ENCODE data around the gene ZG16B. TPM values are rescaled to one million over a fixed set of nuclear protein-coding genes. Genes with fewer than 3 reads are reported as not detected.

ZG16B gene
- total and polyA plus RNA-seq, 2 of the 8 experiments (the other 6 are each of a cell fraction or from before 2014, with no cell fraction given) = 0.11 TPM; not detected in 1

GRCh38 chr16:2867987-2868789 lies 38.1 kb downstream of the ZG16B start (continued):
- peak; percentile 27; the same call in 1 of the 2 replicates for TF ChIP-seq RBBP5 (IDR thresholded peaks at IDR 0.05; ENCODE audit: borderline replicate concordance, low read depth, low read length)
- no peak for TF ChIP-seq TBP (IDR thresholded peaks at IDR 0.05; ENCODE audit: low read depth, low read length)
- no peak for TF ChIP-seq CBX5 (IDR thresholded peaks at IDR 0.05; ENCODE audit: low read depth, low read length)
- no peak for TF ChIP-seq CBX8 (IDR thresholded peaks at IDR 0.05; ENCODE audit: borderline replicate concordance, low read depth, low read length)
- no peak for TF ChIP-seq SRF (IDR thresholded peaks at IDR 0.05; ENCODE audit: low read depth, low read length)
- no peak for TF ChIP-seq BRCA1 (IDR thresholded peaks at IDR 0.05; ENCODE audit: low read depth, low read length)
- peak; percentile 95 for TF ChIP-seq YY1 (IDR thresholded peaks at IDR 0.05; ENCODE audit: low read depth, low read length)
- TF ChIP-seq PHF8 (conservative IDR thresholded peaks at IDR 0.05; ENCODE audit: low read depth, low read length) = peak; percentile 93
- no peak for TF ChIP-seq POU5F1 (IDR thresholded peaks at IDR 0.05; ENCODE audit: low read depth, low read length)
- TF ChIP-seq ASH2L (IDR thresholded peaks at IDR 0.05; ENCODE audit: low read length) = peak; percentile 63
- no peak for TF ChIP-seq FOSL1 (IDR thresholded peaks at IDR 0.05; ENCODE audit: insufficient read depth, low read depth, low read length)
- TF ChIP-seq NRF1 (IDR thresholded peaks at IDR 0.05; ENCODE audit: low read depth, low read length) = no peak
- TF ChIP-seq BCL11A (IDR thresholded peaks at IDR 0.05; ENCODE audit: low read depth in 2 of 2, low read length in 2 of 2) = no peak

Measured in H1 (cell line).